Fibroblast of skin of abdomen (primary cell): ENCODE data around the gene NUP37.
A peak's percentile ranks its signal among the peaks of the same experiment; 100 is the strongest.

ENCODE experiments used
- DNase-seq: peaks from one replicate; pipeline ENCODE4 v3.0.0-alpha.2; 2013

The NUP37 gene

GRCh38 chr12:102024765-102025164, 95.1 kb downstream of the NUP37 start:
- no peak for DNase-seq

DNA sequence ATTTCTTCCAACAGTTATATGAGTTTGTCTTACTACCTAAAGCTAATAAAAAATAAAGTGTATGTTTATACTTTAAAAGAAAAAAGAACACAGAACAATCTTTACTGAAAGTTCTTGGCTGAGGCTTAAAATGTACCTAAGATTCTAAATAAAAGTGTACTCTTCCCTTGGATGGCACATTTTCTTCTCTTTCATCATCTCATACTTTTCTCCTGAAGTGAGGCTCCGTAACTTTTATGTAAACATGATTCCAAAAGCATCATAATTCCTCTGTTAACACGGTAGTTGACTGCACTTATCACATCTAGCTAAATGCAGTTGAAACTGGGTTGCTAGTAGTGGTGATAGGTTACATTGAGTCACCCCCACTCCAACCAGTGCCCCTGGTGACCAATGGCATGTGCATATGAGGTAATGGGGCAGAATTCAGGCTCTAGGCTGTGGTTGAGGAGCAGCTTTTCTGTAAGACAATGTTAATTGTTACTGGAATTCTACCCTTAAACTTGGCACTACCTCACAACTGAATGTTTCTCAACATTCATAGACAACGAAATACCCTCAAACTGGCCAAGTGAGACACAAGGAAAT, 96.5 kb downstream of the NUP37 start:
- DNase-seq = peak; percentile 58
